GM04504 (cell line): ENCODE results near the gene ANKRD65.
"Not testable (repeated sequence)": the region's sequence is repeated elsewhere in the genome, so short reads cannot be mapped to it uniquely, and the experiment has no call there.

Experiments used
- DNase-seq: peaks from one replicate; pipeline ENCODE4 v3.0.0-alpha.2; 2012; ENCODE audit warnings: low read depth

The ANKRD65 gene

DNA sequence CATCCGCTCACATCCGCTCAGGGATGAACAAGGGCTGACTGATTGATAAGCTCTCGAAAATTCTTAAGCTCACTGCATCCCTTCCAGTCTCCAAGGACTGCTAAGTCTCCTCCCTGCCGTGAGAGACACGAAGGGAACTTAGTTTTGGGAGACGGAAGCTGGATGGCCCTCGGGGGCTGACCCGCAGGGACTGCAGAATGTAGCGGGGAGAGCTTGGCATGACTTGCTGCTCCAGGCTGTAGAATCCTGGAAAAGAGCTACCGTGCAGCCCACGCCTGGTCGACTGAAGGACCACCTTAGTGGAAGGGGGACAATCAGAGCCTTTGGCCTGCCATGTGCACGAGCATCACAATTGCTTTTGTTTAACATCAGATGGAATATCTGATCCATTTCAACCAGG is 5.3 kb downstream of the ANKRD65 start:
- no peak for DNase-seq

DNA sequence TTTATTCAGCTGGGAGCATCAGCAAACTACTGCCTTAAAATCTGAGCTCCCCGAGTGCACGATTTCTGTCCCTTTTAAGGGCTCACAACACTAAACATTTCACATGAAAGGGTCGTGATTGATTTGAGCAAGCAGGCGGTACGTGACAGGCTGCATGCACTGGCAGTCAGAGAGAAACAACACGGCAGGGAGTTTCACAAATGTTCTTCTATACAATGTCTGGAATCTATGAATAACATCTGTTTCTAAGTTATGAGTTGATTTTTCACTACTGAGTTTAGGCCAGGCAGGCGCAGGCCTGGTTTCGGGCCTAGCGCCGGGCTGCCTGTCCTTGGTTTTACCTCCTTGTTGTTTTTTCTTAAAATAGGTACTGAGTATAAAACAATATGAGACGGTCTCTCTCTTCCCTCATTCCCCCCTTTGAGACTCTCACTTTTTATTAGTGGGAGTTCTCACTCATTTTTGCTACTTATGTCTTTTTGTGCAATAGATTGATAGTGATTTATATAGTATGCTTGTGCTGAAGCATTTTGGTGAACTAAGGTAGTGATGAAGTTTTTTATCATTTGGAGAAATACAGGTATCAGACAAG is 8.7 kb downstream of the ANKRD65 start:
- not testable (repeated sequence) for DNase-seq

DNA sequence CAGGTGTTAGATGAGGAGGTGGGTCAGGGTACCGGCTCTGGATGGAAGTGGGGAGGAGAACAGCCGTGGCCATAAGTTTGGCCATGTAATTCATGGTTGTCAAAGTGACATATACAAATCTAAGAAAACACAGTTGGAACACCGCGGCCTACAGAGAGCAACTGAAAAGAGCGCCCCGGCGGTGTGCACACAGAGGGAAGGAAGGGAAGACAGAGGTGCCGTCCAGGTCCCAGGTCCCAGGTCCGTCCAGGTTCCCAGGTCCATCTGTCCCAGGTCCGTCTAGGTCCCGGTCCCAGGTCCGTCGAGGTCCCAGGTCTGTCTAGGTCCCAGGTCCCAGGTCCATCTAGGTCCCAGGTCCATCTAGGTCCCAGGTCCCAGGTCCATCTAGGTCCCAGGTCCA is 9.4 kb downstream of the ANKRD65 start:
- DNase-seq: no peak

DNA sequence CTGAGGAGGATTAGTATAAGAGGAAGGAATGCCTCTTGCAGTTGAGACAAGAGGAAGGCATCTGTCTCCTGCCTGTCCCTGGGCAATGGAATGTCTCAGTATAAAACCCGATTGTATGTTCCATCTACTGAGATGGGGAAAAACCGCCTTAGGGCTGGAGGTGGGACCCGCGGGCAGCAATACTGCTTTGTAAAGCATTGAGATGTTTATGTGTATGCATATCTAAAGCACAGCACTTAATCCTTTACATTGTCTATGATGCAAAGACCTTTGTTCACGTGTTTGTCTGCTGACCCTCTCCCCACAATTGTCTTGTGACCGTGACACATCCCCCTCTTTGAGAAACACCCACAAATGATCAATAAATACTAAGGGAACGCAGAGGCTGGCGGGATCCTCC is 10.8 kb downstream of the ANKRD65 start:
- not testable (repeated sequence) for DNase-seq

DNA sequence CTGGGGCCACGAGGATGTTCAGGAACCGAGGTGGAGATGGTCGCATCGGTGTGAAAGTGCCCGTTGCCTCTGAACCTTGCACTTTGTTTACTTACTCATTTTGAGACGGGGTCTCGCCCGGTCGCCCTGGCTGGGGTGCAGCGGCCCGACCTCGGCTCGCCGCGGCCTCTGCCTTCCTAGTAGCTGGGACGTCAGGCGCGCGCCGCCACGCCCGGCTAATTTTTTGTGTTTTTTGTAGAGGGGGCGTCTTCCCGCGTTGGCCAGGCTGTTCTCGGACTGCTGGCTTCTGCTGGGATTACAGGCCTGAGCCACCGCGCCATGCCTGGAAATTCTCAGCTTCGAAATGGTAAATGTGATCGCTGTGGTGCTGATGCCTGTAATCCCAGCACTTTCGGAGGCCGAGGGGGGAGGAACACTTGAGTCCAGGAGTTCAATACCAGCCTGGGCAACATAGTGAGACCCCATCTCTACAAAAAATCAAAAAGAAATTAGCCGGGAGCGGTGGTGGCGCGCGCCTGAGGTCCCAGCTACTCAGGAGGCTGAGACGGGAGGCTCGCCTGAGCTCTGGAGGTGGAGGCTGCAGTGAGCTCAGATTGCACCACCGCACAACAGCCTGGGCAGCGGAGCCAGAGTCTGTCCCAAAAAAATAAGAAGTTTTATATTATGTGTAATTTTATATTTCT is 13.3 kb downstream of the ANKRD65 start:
- DNase-seq: no peak

DNA sequence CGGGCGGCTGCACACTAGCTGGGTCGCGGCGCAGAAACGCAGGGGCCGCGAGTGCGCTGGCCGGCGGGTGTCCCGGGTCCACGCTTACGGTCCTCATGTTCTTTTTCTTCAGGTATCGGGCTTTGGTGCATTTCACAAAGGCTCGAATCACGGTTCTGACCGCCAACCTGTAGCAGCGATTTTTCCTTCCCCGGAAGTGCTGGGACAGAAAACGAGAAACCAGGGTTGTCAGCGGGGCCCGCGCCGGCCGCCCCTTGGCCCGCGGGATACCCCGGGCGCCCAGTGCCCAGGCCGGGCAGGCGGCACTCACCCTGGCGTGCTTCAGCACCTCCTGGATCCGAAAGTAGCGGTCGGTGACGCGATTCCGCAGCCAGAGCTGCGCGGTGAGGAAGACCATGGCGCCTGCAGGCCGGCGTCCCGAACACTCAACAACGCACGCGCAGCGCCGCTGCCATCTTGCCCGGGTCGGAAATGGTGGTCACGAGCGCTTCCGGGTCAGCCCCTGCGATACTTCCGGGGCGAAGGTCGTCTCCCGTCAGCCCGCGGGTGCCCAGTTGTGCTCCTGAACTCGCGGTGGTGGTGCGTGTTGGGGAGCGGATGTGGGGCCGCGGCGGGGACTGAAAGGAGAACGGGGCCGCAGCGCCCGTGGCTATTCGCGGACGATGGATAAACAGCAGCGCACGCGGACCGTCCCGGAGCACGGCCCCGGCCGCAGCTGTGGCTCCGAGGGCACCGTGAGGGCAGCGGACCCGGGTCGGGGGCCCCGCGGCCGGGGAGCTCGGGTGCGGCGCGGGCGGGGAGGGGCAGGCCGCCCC is 14.0 kb downstream of the ANKRD65 start, which contains the start of gene MRPL20:
TSS of gene MRPL20 (minus strand) at position 473 of the 815 bp plus-strand sequence. CDS start at position 397, 76 bp downstream.
- DNase-seq: peak; percentile 76

DNA sequence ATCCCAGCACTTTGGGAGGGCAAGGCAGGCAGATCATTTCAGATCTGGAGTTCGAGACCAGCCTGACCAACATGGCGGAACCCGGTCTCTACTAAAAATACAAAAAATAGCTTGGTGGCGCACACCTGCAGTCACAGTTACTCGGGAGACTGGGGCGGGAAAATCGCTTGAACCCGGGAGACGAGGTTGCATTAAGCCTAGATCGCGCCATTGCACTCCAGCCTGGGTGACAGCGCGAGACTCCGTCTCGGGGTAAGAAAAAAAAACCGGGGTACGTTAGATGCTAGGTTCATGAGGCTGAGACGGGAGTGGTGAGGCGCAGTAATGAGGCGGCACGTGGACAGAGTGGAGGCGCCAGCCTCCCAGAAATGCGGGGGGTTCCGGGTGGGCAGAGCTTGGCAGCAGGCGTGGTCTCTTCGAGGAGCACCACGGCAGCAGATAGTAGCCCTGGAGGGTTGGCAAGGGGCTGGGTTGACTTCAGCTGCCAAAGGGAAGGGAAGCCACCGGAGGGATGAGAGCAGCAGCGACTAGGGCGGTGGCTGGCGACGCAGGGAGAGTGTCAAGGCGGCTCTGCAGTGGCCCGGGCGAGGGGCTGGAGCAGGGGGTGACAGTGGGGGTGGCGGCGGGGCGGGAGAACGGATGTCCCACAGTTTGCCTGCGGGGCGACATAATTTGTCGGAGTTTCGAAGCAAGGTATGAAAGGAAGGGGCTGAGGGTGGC is 14.8 kb downstream of the ANKRD65 start:
- no peak for DNase-seq

DNA sequence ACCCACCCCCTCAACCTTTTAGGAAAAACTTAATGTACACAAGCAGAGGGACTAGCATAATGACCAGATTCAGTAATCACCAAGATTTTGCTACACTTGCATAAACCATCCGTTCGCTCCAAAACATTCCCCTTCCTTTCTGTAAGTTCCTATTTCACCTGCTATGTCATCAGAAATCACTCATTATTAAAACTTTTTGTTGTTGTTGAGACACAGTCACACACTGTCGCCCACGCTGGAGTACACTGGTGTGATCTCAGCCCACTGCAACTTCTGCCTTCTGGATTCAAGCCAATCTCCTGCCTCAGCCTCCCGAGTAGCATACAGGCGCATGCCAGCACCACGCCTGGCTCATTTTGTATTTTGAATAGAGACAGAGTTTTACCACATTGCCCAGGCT is 17.4 kb downstream of the ANKRD65 start:
- DNase-seq: no peak

DNA sequence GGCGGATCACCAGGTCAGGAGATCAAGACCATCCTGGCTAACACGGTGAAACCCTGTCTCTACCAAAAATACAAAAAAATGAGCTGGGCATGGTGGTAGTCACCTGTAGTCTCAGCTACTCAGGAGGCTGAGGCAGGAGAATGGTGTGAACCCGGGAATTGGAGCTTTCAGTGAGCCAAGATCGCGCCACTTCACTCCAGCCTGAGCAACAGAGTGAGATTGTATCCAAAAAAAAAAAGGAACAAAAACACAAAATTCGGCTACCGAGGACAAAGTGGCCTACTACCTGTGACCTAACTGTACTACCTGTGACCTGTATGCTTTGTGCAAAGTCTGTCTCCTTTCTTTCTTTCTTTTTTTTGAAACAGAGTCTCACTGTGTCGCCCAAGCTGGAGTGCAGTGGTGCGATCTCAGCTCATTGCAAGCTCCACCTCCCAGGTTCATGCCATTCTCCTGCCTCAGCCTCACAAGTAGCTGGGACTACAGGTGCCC is 18.1 kb downstream of the ANKRD65 start:
- DNase-seq: not testable (repeated sequence)

DNA sequence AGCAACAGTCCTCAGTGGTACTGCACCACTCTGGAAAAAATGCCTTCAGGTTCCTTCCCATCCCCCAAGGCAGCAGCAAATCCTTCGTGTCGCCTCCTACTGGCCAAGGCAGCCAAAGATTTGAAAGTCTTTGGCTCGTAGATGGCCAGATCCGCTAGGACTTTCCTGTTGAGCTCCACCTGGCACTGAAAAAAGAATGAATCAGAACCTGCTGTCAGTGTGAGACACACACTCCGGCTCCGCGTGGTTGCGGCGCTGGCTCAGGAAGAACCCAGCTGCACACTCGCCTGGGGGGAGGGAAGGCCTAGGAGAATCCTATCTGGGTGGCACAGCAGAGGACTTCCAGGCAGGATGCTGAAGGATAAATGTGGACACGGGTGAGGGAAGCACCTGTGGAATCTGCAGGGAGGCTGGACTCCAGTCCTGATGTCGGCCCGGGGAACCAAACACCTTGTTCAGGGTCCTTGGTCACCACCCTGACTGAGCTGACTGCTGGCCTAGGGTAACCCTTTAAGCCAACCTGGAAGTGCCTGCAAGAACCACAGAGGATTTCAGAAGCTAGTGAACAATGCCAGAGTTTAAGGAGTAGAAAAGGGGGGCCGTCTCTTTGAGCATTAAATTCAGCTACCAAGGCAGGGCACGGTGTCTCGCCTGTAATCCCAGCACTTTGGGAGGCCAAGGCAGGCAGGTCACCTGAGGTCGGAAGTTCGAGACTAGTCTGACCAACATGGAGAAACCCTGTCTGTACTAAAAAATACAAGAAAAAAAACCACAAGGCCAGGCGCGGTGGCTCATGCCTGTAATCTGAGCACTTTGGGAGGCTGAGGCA is 18.8 kb downstream of the ANKRD65 start:
- no peak for DNase-seq

DNA sequence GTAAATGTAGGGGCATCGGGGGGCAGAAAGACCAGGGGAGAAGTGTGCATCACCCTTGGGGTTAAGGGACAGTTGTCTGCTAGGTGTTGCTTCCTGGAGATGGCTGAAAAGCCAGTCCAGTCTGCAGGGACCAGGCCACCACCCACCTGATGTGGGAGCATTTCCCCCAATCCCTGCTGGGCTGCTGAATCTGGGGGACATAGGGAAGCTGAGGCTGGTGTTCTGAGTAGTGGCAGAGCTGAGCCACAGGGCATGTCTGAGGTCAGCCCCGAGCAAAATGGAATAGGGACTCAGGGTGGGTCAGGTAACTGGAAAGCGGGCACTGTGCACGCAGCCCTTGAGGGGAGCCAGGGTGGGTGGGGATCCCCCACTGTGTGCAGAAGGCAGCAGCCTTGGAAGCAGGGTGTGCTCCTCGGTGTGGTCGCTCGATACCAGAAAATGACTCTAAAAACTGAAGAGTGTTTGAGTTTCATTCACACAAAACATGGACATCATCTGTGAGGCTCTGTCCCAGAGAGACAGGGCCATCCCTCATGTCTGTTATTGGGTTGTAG is 19.5 kb downstream of the ANKRD65 start:
- no peak for DNase-seq

DNA sequence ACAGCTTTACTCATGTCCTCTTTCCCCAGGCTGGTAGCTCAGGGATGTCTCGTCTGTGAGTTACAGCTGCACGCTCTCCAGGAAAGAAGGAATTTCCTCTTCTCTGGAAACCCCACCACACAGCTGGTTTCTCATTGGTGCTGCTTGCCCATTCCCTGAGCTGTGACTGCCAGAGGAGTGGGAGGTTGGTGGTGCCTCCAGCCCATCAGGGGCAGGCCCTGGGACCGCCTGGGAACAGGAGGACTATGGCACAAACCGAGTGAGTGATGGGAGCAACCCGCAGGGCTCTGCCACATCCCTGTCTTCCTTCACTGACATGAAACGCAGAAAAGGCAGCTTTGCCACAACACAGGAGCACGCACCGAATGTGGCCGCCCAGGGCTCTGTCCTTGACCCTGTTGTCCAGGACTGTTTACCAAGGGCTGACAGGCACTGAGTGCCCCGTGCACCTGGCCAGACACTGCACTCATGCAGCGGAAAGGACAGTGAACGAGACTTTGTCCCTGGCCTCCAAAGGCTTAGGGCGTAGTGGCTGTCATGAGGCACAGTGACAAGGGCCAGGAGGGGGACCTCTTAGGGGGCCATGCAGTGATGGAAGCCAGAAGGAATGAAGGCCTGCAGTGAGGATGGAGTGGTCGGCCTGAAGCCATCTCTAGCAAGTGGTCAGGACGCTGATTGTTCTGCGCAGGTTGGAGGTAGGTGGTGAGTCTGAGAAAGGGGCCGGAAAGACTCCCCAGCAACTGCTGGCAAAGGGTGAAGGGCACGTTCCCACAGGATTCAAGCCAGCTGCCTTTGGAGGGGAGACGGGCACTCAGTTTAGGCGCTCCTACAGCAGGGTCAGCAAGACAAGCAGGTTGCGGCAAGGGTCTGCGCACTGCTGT is 20.3 kb downstream of the ANKRD65 start:
- no peak for DNase-seq

DNA sequence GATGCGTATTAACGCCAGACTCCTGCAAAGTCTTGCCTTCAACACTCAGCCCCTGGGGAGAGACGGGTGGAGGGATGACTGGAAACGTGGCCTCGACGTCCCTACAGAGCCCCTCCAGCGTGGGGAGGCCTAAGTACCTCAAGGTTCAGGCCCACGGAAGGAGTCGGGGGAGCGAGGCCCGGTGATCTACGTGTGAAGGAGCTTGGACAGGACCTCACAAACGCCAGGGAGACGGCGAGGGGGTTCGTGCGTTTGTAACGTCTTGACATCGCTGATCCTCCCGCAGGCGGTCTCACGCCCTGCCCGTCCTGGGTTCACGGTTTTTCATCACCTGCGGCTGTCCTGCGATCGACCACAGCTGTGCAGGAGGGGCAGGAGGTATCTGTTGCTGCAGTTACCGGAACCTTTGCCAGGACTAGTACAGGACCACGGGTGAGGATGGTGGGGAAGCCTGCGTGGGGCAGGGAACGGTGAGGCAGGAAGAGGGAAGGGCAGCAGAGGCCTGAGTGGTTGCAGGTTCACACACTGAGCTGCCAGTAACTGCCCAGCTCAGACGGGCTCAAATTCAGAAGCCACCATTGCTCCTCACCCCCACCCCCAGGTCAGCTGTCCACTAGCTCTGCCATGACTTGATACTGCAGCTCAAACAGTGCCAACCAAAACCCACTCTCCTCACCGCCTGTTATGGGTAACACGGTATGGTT is 21.1 kb downstream of the ANKRD65 start:
- no peak for DNase-seq

DNA sequence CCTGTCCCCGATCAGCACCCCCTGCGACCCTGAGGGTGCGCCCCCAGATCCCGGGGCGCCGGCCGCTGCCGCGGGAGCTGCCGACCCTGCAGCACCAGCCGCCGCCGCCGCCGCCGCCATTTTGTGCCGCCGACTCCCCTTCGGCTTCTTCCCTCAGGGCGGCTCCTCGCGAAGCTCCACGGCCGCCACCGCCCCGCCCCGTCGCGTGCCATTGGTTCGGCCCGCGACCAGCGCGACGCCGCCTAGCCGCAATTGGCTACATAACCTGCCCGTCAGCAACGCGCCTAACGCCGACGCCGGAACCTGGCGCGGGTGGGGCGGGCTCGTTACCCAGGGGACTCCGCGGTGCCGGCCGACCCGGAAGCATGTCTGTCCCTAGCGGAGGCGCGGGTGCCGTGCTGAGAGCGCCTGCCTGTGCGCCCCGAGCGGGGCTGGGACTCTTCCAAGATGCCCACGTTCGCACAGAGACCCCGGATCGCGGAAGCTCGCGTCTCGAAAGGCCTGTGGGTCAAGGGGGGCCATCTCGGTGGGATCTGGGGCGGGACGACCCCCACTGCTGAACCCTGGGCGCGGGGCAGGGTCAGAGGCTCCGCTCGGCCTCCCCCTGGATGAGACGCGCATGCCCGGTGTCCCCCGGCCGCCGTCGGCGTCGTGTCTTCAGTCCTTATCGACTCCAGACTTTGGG is 21.7 kb downstream of the ANKRD65 start, which contains the start of gene CCNL2:
TSS of gene CCNL2 (minus strand) at position 149 of the 685 bp plus-strand sequence. CDS start at position 120, 29 bp downstream.
- peak; percentile 96 for DNase-seq

DNA sequence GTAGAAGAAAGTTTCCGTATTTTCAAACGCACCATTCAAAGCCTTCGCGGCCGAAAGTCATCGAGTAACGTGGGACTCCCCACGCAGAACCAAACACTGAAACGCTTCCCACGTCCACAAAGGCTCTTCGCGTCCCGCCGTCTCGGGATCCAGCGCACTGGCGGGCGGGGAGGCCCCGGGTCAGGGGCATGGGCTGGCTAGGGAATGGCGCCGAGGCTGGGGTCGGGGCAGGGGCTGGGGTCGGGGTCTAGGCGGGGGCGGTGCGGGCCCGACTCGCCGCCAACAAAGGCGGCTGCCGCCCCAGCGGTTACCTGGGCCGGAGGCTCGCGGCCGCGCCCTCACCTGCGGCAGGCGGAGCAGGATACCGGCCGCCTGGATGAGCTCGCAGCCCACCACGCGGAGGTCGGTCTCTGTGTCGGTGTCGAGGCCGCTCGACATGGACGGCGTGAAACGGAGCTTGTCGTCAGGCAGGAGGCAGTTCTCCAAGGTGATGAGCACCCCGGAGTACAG is 22.3 kb downstream of the ANKRD65 start:
- DNase-seq: no peak

DNA sequence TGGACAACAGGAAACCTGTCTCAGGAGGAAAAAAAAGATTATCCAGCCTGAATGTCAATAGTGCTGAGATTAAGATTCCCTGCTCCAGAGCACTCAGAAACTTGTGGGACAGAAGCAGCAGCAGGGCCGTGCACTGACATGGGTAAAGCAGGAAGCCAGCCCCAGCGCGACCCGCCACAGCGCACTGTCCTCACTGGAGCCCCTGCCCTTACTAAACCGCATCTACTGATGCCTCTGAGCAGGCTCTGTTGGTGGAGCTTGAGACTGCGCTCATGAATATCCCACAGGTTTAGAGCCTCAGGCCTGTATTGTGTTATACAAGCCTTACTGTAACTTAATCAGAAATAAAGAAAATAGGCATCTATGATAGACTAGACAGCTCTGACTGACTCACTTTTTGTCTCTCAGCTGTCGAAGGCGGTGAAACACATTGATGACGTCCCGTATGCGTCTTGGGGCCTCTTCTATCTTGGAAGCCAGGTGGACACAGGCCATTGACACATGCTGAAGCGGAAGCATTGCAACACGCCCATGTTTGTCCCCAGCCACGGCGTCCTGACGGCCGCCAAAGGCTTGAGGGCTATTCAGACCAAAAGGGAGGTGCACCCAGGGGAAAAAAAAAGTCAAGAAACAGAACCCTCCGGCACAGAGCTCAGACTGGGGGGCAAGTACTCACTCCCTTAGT is 23.1 kb downstream of the ANKRD65 start:
- DNase-seq: no peak

DNA sequence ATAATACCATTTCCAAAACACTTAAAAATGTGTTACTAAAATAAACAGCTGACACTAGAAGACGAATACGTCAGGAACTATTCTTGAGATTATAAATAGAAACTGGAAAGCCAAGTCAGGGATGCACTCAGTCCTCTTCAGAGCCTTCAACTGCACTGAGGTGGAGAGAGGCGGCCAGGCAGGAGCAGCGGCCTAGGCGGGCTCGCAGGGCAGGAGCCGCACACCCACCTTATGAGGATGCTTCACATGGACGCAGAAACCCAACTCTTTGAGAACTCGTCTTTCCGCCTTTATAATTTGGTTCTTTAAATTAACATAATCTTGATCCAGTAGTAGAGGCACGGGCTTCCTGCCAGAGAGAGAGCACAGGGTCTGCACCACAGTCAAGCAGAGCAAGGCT is 25.9 kb downstream of the ANKRD65 start:
- no peak for DNase-seq

DNA sequence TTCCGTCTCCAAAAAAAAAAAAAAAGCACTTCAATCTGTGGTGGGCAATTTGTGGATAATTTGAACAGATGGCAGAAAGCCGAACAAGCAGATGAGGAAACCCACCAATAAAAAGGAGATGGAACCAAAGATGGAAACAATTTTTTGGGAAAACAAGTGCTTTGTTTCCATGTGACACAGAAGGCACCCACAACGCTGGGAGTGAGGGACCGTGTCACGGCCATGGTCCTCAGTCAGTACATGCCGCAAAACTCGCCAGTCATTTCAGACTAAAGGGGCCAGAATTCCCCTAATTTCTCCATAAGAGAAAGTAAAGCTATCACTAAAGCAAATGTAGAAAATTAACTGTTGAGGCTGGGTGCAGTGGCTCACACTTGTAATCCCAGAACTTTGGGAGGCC is 27.0 kb downstream of the ANKRD65 start:
- DNase-seq: no peak
